Loucy (cell line): ENCODE data around the gene TENM4.

ENCODE experiments used
- H2AFZ ChIP-seq: fragments of 200-600 bp; sonication (generic); 2 replicates; pipeline ENCODE4 v1.6.0; 2016; ENCODE audit warnings: antibody characterized with exemption, mild to moderate bottlenecking, low read length, moderate library complexity
- H3F3A ChIP-seq: fragments of 200-600 bp; 2 replicates; pipeline ENCODE4 v1.6.0; 2016; ENCODE audit warnings: antibody characterized with exemption, low read depth, mild to moderate bottlenecking
- H3K27me3 ChIP-seq: fragments of 200-600 bp; sonication (generic); 2 replicates; pipeline ENCODE4 v1.6.1; 2014; ENCODE audit warnings: low read length, mild to moderate bottlenecking; ENCODE audit not compliant: insufficient read depth, poor library complexity, severe bottlenecking
- H3K36me3 ChIP-seq: fragments of 200-600 bp; sonication (generic); 2 replicates; pipeline ENCODE4 v1.6.1; 2016; ENCODE audit warnings: low read length; ENCODE audit not compliant: insufficient read depth
- H3K4me1 ChIP-seq: fragments of 200-600 bp; sonication (generic); 2 replicates; pipeline ENCODE4 v1.5.1; 2014; ENCODE audit warnings: low read length, mild to moderate bottlenecking; ENCODE audit not compliant: insufficient read depth, poor library complexity, severe bottlenecking
- H3K4me2 ChIP-seq: fragments of 200-600 bp; sonication (generic); 2 replicates; pipeline ENCODE4 v1.6.0; 2014; ENCODE audit warnings: antibody characterized with exemption, low read length, low read depth, mild to moderate bottlenecking; ENCODE audit not compliant: poor library complexity, severe bottlenecking
- H3K4me3 ChIP-seq: fragments of 200-600 bp; sonication (generic); 2 replicates; pipeline ENCODE4 v1.5.1; 2014; ENCODE audit warnings: low read length, mild to moderate bottlenecking, mixed read lengths; ENCODE audit not compliant: poor library complexity, severe bottlenecking
- H3K79me2 ChIP-seq: fragments of 200-600 bp; sonication (generic); 2 replicates; pipeline ENCODE4 v1.6.1; 2014; ENCODE audit warnings: low read length; ENCODE audit not compliant: insufficient read depth
- H3K9ac ChIP-seq: fragments of 200-600 bp; sonication (generic); 2 replicates; pipeline ENCODE4 v1.6.0; 2014; ENCODE audit warnings: mild to moderate bottlenecking, low read depth, low read length, moderate library complexity; ENCODE audit not compliant: poor library complexity, severe bottlenecking
- H3K9me2 ChIP-seq: fragments of 200-600 bp; sonication (generic); replicated peaks from 2 replicates; pipeline ENCODE4 v1.6.1; 2016; ENCODE audit warnings: low read depth, low read length, mixed read lengths
- H3K9me3 ChIP-seq: fragments of 200-600 bp; sonication (generic); 2 replicates; pipeline ENCODE4 v1.6.1; 2014; ENCODE audit warnings: mild to moderate bottlenecking, antibody characterized with exemption, low read length, low read depth; ENCODE audit not compliant: insufficient read depth
- H4K20me1 ChIP-seq: fragments of 200-600 bp; sonication (generic); 2 replicates; pipeline ENCODE4 v1.6.0; 2014; ENCODE audit warnings: antibody characterized with exemption, low read length, mild to moderate bottlenecking; ENCODE audit not compliant: insufficient read depth, poor library complexity, severe bottlenecking
- EZH2phosphoT487 ChIP-seq: fragments of 200-600 bp; IDR thresholded peaks from 2 replicates; pipeline ENCODE4 v1.6.1; 2018; ENCODE audit warnings: antibody characterized with exemption, mild to moderate bottlenecking, moderate library complexity, borderline replicate concordance
- TF ChIP-seq, protein P1 (sequence below): fragments of 200-600 bp; sonication (generic); conservative IDR thresholded peaks from 2 replicates; pipeline ENCODE4 v1.5.1; 2014; ENCODE audit warnings: mild to moderate bottlenecking, antibody characterized with exemption, low read length

The TENM4 gene

DNA sequence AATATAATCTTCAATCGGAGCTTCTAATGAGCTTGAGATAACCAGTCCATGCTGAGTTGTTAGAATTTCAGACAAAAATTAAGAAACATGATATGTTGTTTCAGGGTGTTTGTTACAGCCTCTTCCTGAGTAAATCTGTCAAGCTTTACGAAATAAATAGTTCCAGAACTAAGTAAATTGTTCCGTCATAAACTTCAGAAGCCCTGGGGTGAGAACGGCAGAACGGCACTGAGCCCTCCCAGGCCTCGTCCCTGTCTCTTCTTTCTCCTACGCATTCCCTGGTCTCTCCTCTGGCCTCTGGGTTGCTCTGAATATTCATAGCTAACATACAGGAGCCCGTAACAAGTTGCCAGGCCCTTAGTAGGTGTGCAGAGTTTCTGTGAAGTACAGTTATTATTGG lies 475.4 kb downstream of the TENM4 start:
- Histone ChIP-seq H4K20me1 (no peaks in the 10 kb centered on the region), H3K36me3 (no peaks in the 10 kb centered on the region), H3K27me3 (no peaks in the 10 kb centered on the region)

DNA sequence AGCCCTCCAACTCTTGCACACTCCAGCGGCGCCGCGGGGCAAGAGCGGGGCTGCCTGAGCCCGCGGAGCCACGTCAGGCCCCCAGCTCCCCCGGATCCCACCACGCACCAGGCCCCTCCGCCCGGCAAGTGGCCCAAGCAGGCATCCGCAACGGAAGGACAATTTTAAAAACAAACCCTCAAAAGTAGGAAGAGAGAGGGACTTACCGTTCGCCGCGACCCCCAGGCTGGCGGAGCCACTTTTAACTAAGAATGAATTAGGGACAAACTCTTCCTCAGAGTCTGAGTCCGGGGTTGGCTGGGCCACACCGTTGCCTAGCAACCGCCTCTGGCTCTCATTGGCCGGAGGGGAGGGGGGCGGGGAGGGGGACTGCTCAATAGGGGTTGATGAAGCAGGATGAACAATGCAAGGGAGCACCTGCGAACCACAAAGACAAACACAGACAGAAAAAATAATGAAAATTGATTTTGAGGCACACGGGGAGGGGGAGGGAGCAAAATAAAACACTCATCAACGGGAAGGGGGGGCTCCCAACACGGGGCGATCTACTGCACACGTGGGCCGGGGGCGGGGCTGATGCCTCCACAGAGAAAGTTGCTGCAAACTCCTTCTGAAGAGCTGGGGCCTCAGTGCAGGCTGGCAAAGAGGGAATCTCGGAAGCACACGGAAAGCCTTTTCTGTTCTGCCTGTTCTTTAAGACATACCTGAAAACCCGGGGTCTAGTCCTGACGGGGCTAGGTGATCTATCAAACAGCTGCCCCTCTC lies 478.7 kb downstream of the TENM4 start:
- Histone ChIP-seq H3K79me2 (no peaks in the 10 kb centered on the region), H2AFZ (no peak overlapping the region), H3K27me3 (no peaks in the 10 kb centered on the region), H3K4me3 (no peak overlapping the region), H3K36me3 (no peaks in the 10 kb centered on the region), H4K20me1 (no peaks in the 10 kb centered on the region), H3K9ac (no peak overlapping the region), H3K4me1 (no peaks in the 10 kb centered on the region), H3F3A (no peaks in the 10 kb centered on the region), H3K9me2 (no peaks in the 10 kb centered on the region), H3K4me2 (no peak overlapping the region), H3K9me3 (no peaks in the 10 kb centered on the region)
- TF ChIP-seq EZH2phosphoT487: no peak
- TF ChIP-seq, protein P1, sequence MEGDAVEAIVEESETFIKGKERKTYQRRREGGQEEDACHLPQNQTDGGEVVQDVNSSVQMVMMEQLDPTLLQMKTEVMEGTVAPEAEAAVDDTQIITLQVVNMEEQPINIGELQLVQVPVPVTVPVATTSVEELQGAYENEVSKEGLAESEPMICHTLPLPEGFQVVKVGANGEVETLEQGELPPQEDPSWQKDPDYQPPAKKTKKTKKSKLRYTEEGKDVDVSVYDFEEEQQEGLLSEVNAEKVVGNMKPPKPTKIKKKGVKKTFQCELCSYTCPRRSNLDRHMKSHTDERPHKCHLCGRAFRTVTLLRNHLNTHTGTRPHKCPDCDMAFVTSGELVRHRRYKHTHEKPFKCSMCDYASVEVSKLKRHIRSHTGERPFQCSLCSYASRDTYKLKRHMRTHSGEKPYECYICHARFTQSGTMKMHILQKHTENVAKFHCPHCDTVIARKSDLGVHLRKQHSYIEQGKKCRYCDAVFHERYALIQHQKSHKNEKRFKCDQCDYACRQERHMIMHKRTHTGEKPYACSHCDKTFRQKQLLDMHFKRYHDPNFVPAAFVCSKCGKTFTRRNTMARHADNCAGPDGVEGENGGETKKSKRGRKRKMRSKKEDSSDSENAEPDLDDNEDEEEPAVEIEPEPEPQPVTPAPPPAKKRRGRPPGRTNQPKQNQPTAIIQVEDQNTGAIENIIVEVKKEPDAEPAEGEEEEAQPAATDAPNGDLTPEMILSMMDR: no peak

More for the DNA sequence above, 475.4 kb downstream of the TENM4 start:
- no peaks in the 10 kb centered on the region for H3K9me2 ChIP-seq
- no peak overlapping the region for H3K9ac ChIP-seq
- no peaks in the 10 kb centered on the region for H3K4me1 ChIP-seq
- no peak overlapping the region for H3K4me3 ChIP-seq
- no peaks in the 10 kb centered on the region for H3K9me3 ChIP-seq
- no peaks in the 10 kb centered on the region for H3F3A ChIP-seq
- H3K79me2 ChIP-seq: no peaks in the 10 kb centered on the region
- no peak for TF ChIP-seq EZH2phosphoT487
- TF ChIP-seq, protein P1: no peak
- no peak overlapping the region for H3K4me2 ChIP-seq
- no peak overlapping the region for H2AFZ ChIP-seq

DNA sequence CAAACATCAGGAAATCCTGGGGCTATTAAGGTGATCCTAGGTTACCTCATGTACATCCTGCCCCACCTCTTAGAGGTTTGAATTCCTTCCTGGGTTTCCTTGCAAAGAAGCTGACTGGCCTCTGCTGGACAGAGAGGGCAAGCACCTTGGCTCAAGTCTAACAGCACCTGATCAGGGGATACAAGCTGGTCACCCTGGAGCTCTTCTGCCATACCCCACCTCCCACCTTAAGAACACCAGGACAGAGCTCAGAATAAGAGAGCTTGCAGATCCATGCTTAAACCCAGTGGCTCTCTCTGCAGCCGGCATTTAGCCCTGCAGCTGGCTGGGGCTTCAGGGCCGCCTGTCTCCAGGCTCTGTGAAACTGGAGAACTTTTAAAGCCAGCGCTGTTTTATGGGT lies 479.6 kb downstream of the TENM4 start:
- Histone ChIP-seq H3K4me3 (no peak overlapping the region), H3K4me1 (no peaks in the 10 kb centered on the region), H3K9me2 (no peaks in the 10 kb centered on the region), H3K9ac (no peak overlapping the region), H3K4me2 (no peak overlapping the region), H3K79me2 (no peaks in the 10 kb centered on the region), H3K36me3 (no peaks in the 10 kb centered on the region), H3K27me3 (no peaks in the 10 kb centered on the region), H4K20me1 (no peaks in the 10 kb centered on the region), H3F3A (no peaks in the 10 kb centered on the region), H3K9me3 (no peaks in the 10 kb centered on the region), H2AFZ (no peak overlapping the region)
- TF ChIP-seq, protein P1: no peak
- no peak for TF ChIP-seq EZH2phosphoT487
